ENCODE data around the gene CCDC86. TPM values are rescaled to one million over a fixed set of nuclear protein-coding genes. Genes with fewer than 3 reads are reported as not detected.

CCDC86 gene
- total RNA-seq, 1 experiment from 2014 or later, result 22.3 TPM

GRCh38 chr11:60852982-60853950 is 11.4 kb downstream of the CCDC86 start:
- Histone ChIP-seq H3K27me3 (replicated peaks) (no peaks in the 10 kb centered on the region), H3K4me1 (replicated peaks) (peaks cover 13% of the 10 kb centered on the region), H3K27ac (no peak overlapping the region), H3K9me3 (replicated peaks) (no peaks in the 10 kb centered on the region), H3K4me3 (no peak overlapping the region), H3K36me3 (peaks cover 49% of the 10 kb centered on the region)
- DNase-seq (ENCODE audit: low read depth in 1 of 2, low spot score in 2 of 2), result no peak

DNA sequence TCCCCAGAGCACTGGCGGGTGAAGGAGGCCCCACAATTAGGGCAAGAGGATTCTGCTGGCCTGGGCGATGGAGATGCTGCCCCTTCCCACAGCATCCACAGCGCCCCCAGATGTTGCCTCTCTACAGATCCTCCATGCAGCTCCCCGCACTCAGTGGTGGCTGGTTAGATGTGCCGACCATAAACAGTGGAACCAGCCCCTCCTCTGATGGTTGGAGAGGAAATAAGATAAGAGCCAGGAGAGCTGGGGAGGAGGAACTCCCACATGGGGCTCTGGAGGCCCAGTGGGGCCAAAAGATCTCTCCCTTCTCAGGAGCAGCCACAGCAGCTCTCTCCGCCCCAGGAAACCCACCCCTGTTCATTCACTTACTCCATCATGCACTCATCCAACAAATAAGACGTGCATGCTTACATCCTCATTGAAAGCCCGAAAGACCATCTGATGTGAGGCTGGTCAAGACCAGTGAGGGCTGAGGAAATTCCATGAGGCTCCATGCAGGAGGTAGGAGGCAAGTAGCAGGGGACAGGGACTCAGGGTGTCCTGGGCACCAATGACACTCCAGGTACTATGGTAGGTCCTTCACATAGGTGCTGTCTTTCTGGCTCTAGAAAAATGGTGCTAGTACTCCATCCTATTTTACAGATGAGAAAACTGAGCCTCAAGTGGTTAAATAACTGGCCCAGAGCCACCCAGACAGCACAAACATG is 12.4 kb downstream of the CCDC86 start:
- no peaks in the 10 kb centered on the region for H3K27me3 ChIP-seq (replicated peaks)
- H3K27ac ChIP-seq, result no peak overlapping the region
- H3K4me1 ChIP-seq (replicated peaks), result peaks cover 22% of the 10 kb centered on the region
- H3K4me3 ChIP-seq, result no peak overlapping the region
- no peak for DNase-seq (ENCODE audit: low read depth in 1 of 2, low spot score in 2 of 2)
- peaks cover 39% of the 10 kb centered on the region for H3K36me3 ChIP-seq
- no peaks in the 10 kb centered on the region for H3K9me3 ChIP-seq (replicated peaks)

- peaks cover 22% of the 10 kb centered on the region for H3K4me1 ChIP-seq (replicated peaks)
- no peak overlapping the region for H3K27ac ChIP-seq
- H3K36me3 ChIP-seq, result peaks cover 31% of the 10 kb centered on the region
- DNase-seq (ENCODE audit: low read depth in 1 of 2, low spot score in 2 of 2), result no peak
- no peaks in the 10 kb centered on the region for H3K27me3 ChIP-seq (replicated peaks)
- no peak overlapping the region for H3K4me3 ChIP-seq
- H3K9me3 ChIP-seq (replicated peaks), result no peaks in the 10 kb centered on the region
These were observed 13.2 kb downstream of the CCDC86 start for GRCh38 chr11:60854847-60855725.

DNA sequence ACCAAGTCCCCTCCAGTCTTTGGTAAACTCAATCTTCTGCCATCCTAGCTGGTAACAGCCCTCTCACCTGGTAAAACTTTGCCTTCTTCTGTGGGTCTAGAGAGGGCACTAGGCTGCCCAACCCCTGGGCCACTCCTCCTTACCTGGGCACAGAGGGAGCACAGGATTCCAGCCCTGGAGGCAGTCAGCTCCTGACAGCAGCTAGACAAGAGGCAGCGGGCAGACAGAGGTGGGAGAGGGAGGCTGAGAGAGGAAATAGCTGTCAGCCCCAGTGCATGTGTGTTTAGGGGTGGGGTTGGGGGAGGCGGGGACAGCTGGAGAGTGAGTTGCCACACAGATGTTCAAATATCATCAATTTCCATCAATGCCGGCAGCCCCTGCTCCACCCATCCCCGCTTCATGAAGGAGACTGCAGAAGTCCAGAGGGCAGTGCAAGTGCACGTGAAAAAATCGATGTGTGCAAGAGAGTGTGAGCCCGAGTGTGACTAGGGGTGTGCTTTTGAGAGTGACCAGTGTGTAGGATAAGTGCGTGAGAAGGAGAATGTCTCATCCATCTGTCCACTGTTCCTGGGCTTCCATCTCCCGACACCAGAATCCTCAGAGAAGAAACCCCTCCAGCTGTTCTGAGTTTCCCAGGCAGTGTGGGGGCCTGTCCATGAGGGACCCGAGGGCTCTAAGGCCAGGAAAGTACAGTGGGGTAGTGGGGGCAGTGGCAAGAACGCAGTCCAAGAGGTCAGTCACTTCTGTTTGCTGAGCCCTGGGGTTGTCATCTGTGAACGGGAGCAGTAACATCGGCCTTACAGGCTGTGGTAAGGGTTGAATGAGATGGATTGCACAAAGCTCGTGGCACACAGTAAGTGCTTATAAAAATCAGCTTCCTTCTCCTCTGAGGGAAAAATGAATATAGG is 14.1 kb downstream of the CCDC86 start, which contains the start of gene PTGDR2:
Gene PTGDR2 (minus strand): TSS at position 225 of the 908 bp plus-strand sequence. CDS start 2,228 bp downstream, outside the sequence.
- no peaks in the 10 kb centered on the region for H3K9me3 ChIP-seq (replicated peaks)
- no peak within 1 kb of the TSS for H3K4me3 ChIP-seq
- peaks cover 22% of the 10 kb centered on the region for H3K36me3 ChIP-seq
- H3K27me3 ChIP-seq (replicated peaks), result no peaks in the 10 kb centered on the region
- no peak within 1 kb of the TSS for H3K27ac ChIP-seq
- no peak for DNase-seq (ENCODE audit: low read depth in 1 of 2, low spot score in 2 of 2)
- peaks cover 22% of the 10 kb centered on the region for H3K4me1 ChIP-seq (replicated peaks)

- Histone ChIP-seq H3K4me1 (replicated peaks) (peaks cover 22% of the 10 kb centered on the region), H3K9me3 (replicated peaks) (no peaks in the 10 kb centered on the region), H3K27me3 (replicated peaks) (no peaks in the 10 kb centered on the region), H3K4me3 (no peak overlapping the region), H3K36me3 (peaks cover 6% of the 10 kb centered on the region; the same call in 1 of the 2 replicates), H3K27ac (peak overlapping the region; percentile 10; the same call in 1 of the 2 replicates)
- peak; percentile 79 to 80 for DNase-seq (ENCODE audit: low read depth in 1 of 2, low spot score in 2 of 2)
These were observed 15.7 kb downstream of the CCDC86 start for GRCh38 chr11:60857378-60858232.

GRCh38 chr11:60858236-60858635 is 16.3 kb downstream of the CCDC86 start:
- no peak for DNase-seq (ENCODE audit: low read depth in 1 of 2, low spot score in 2 of 2)
- no peaks in the 10 kb centered on the region for H3K9me3 ChIP-seq (replicated peaks)
- no peaks in the 10 kb centered on the region for H3K27me3 ChIP-seq (replicated peaks)
- H3K36me3 ChIP-seq, result peaks cover 2% of the 10 kb centered on the region; the same call in 1 of the 2 replicates
- no peak overlapping the region for H3K27ac ChIP-seq
- peaks cover 22% of the 10 kb centered on the region for H3K4me1 ChIP-seq (replicated peaks)
- H3K4me3 ChIP-seq, result no peak overlapping the region

- Histone ChIP-seq H3K9me3 (replicated peaks) (no peaks in the 10 kb centered on the region), H3K27me3 (replicated peaks) (no peaks in the 10 kb centered on the region; the same call in 1 of the 2 replicates), H3K4me3 (no peak overlapping the region), H3K36me3 (no peaks in the 10 kb centered on the region), H3K4me1 (replicated peaks) (peaks cover 22% of the 10 kb centered on the region), H3K27ac (no peak overlapping the region)
- no peak for DNase-seq (ENCODE audit: low read depth in 1 of 2, low spot score in 2 of 2)
These were observed 17.0 kb downstream of the CCDC86 start for GRCh38 chr11:60858731-60859464.

GRCh38 chr11:60859616-60860250 is 17.8 kb downstream of the CCDC86 start:
- Histone ChIP-seq H3K36me3 (no peaks in the 10 kb centered on the region), H3K4me3 (no peak overlapping the region), H3K4me1 (replicated peaks) (peaks cover 22% of the 10 kb centered on the region), H3K27ac (no peak overlapping the region), H3K9me3 (replicated peaks) (no peaks in the 10 kb centered on the region), H3K27me3 (replicated peaks) (no peaks in the 10 kb centered on the region; the same call in 1 of the 2 replicates)
- no peak for DNase-seq (ENCODE audit: low read depth in 1 of 2, low spot score in 2 of 2)

- DNase-seq (ENCODE audit: low read depth in 1 of 2, low spot score in 2 of 2), result no peak
- Histone ChIP-seq H3K4me1 (replicated peaks) (peaks cover 22% of the 10 kb centered on the region), H3K4me3 (no peak overlapping the region), H3K36me3 (no peaks in the 10 kb centered on the region), H3K9me3 (replicated peaks) (0 out of 2 replicates have a peak, but pooled peaks cover 3% of the 10 kb centered on the region), H3K27me3 (replicated peaks) (no peaks in the 10 kb centered on the region; the same call in 1 of the 2 replicates), H3K27ac (no peak overlapping the region)
These were observed 19.0 kb downstream of the CCDC86 start for GRCh38 chr11:60860943-60861342.

- DNase-seq (ENCODE audit: low read depth in 1 of 2, low spot score in 2 of 2), result no peak
- no peaks in the 10 kb centered on the region; the same call in 1 of the 2 replicates for H3K27me3 ChIP-seq (replicated peaks)
- H3K9me3 ChIP-seq (replicated peaks), result 0 out of 2 replicates have a peak, but pooled peaks cover 3% of the 10 kb centered on the region
- no peak overlapping the region for H3K27ac ChIP-seq
- peaks cover 19% of the 10 kb centered on the region for H3K4me1 ChIP-seq (replicated peaks)
- H3K36me3 ChIP-seq, result no peaks in the 10 kb centered on the region
- H3K4me3 ChIP-seq, result no peak overlapping the region
These were observed 20.3 kb downstream of the CCDC86 start for GRCh38 chr11:60862171-60862570.

Measured in SJSA1 (cell line).